Measurements from ENCODE around the gene RNU2-63P. TPM values are rescaled to one million over a fixed set of nuclear protein-coding genes. Genes with fewer than 3 reads are reported as not detected.
"Not testable (repeated sequence)": the region's sequence is repeated elsewhere in the genome, so short reads cannot be mapped to it uniquely, and the experiment has no call there.

Gene RNU2-63P
- total RNA-seq, 1 experiment from 2014 or later, result not detected

- not testable (repeated sequence) for DNase-seq (ENCODE audit: low read depth)
These were observed 35.2 kb downstream of the RNU2-63P start for GRCh38 chr2:87981182-87981581.

- not testable (repeated sequence) for DNase-seq (ENCODE audit: low read depth)
These were observed 44.0 kb downstream of the RNU2-63P start for GRCh38 chr2:87972385-87972784.

Other genes with a start within 250 kb of the RNU2-63P start
- gene RGPD2, start 190.8 kb downstream of the RNU2-63P start, total RNA-seq (2014; rRNA removed), result 0.17 and 1.3 TPM in 2 replicates
- 33.9 and 35.7 TPM in 2 replicates for gene KRCC1, start 39.2 kb upstream of the RNU2-63P start, total RNA-seq (2014; rRNA removed)
- gene SMYD1, start 51.3 kb upstream of the RNU2-63P start, total RNA-seq (2014; rRNA removed), result 0.45 and 1.6 TPM in 2 replicates
- not detected in 2 replicates for gene FABP1, start 111.5 kb upstream of the RNU2-63P start, total RNA-seq (2014; rRNA removed)
- gene THNSL2, start 153.8 kb upstream of the RNU2-63P start, total RNA-seq (2014; rRNA removed), result 3.5 and 6.1 TPM in 2 replicates